Measurements from ENCODE around the gene SH2D7.

DNA sequence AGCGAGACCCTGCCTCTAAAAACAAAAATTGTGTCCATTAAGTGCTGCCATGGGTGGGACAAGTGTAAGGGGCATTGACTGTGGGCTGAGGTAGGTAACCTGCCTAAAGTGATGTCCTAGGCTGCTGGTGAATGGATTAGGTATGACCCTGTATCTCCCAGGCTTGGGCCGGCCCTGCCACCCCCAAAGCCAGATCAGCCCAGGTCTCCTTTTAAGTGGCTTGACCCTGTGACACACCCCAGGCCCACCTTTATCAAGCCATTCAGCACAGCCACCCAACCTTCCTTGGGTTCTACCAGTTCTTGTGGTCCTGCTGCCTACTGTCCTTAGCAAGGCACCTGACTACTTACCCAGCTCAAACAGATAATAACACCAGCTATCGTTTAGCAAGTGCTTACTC is 20.2 kb downstream of the SH2D7 start:
- TF ChIP-seq, protein P1, sequence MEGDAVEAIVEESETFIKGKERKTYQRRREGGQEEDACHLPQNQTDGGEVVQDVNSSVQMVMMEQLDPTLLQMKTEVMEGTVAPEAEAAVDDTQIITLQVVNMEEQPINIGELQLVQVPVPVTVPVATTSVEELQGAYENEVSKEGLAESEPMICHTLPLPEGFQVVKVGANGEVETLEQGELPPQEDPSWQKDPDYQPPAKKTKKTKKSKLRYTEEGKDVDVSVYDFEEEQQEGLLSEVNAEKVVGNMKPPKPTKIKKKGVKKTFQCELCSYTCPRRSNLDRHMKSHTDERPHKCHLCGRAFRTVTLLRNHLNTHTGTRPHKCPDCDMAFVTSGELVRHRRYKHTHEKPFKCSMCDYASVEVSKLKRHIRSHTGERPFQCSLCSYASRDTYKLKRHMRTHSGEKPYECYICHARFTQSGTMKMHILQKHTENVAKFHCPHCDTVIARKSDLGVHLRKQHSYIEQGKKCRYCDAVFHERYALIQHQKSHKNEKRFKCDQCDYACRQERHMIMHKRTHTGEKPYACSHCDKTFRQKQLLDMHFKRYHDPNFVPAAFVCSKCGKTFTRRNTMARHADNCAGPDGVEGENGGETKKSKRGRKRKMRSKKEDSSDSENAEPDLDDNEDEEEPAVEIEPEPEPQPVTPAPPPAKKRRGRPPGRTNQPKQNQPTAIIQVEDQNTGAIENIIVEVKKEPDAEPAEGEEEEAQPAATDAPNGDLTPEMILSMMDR (IDR thresholded peaks at IDR 0.05), result no peak
- TF ChIP-seq EZH2 (IDR thresholded peaks at IDR 0.05) (no peak), EZH2phosphoT487 (IDR thresholded peaks at IDR 0.05) (no peak)

Measured in neural progenitor cell (in vitro differentiated cells).